Measurements from ENCODE around the gene TMEM163. TPM values are rescaled to one million over a fixed set of nuclear protein-coding genes. Genes with fewer than 3 reads are reported as not detected.
"Not testable (repeated sequence)": the region's sequence is repeated elsewhere in the genome, so short reads cannot be mapped to it uniquely, and the experiment has no call there.

The TMEM163 gene
- total and polyA plus RNA-seq, 2 of the 13 experiments (the other 11 are each of a cell fraction or from before 2014, with no cell fraction given): 0.05 TPM; not detected in 1

DNA sequence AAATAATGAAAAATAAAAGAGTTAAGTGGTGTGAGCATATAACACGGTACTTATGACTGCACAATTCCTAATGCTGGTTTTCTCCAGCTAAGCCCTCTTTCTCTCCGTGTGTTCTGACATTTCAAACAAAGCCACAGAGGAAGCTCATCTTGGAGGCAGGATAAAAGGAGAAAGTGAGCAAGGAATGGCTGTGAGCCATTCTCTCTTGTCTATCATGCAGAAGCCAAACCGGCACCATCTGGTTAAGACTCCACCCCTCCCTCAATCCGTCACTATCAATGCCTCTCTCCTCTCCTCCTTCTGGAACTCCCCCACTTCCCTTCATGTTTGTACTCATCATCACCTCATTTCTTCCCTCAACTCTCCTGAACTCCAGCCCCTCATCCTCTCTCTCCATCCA lies 210.4 kb downstream of the TMEM163 start (continued):
- TF ChIP-seq, protein P1, sequence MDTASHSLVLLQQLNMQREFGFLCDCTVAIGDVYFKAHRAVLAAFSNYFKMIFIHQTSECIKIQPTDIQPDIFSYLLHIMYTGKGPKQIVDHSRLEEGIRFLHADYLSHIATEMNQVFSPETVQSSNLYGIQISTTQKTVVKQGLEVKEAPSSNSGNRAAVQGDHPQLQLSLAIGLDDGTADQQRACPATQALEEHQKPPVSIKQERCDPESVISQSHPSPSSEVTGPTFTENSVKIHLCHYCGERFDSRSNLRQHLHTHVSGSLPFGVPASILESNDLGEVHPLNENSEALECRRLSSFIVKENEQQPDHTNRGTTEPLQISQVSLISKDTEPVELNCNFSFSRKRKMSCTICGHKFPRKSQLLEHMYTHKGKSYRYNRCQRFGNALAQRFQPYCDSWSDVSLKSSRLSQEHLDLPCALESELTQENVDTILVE (CRISPR knock-in tag; IDR thresholded peaks at IDR 0.05): no peak
- TF ChIP-seq, protein P2, sequence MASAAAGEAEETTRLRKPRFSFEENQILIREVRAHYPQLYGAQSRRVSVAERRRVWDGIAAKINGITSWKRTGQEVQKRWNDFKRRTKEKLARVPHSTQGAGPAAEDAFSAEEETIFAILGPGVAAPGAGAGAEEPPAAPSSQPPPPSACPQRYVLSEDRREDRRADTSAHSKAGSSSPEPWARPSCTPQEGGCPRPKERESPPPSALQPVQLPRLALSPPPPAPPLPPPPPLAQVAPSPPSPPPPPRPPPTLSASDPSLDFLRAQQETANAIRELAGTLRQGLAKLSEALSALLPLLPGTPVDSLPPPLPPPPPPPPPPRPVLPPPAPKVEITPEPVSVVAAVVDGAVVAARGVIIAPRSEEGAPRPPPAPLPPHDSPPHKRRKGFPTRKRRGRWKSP (CRISPR knock-in tag; IDR thresholded peaks at IDR 0.05): no peak
- no peak for TF ChIP-seq KAT2B (IDR thresholded peaks at IDR 0.05; ENCODE audit: borderline replicate concordance, low read depth, low read length)
- TF ChIP-seq, protein P3, sequence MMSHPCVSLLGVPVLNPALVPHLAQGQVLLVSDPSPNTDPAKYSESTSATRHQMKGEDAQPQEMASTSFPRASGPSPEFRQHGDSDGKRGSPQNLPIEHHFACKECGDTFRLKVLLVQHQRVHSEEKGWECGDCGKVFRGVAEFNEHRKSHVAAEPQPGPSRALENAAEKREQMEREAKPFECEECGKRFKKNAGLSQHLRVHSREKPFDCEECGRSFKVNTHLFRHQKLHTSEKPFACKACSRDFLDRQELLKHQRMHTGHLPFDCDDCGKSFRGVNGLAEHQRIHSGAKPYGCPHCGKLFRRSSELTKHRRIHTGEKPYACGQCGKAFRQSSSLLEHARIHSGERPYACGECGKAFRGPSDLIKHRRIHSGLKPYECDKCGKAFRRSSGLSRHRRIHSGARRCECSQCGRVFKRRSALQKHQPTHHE (CRISPR knock-in tag; IDR thresholded peaks at IDR 0.05; ENCODE audit: borderline replicate concordance): no peak
- no peak for TF ChIP-seq ZNF776 (CRISPR knock-in tag; IDR thresholded peaks at IDR 0.05)
- no peak for TF ChIP-seq NFATC3 (CRISPR knock-in tag; IDR thresholded peaks at IDR 0.05)

DNA sequence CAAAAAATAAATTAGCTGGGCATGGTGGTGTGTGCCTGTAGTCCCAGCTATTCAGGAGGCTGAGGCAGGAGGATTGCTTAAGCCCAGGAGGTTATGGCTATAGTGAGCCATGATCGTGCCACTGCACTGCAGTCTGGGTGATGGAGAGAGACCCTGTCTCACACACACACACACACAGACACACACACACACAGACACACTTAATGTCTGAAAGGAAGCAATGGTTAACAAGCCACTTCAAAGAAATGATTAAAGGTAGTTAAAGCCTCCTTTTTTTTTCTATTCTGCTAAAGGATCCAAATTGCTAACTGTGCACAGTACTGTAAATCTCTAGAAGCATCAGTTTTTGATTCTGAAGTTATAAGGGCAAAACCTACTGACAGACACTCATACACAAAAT lies 211.1 kb downstream of the TMEM163 start:
- Histone ChIP-seq H3K36me3 (replicated peaks in 1 of 2; ENCODE audit: control insufficient read depth in 1 of 2, insufficient read depth in 2 of 2, low read length in 2 of 2) (no peaks in the 10 kb centered on the region), H3K27ac (ENCODE audit: extremely low read length, insufficient read depth, low read length) (no peak overlapping the region), H3K27me3 (ENCODE audit: control insufficient read depth in 1 of 2, insufficient read depth in 2 of 2, low read length in 2 of 2) (peaks cover 2 to 63% of the 10 kb centered on the region in 2 experiments; a peak in 4 of 5 replicates), H3K4me1 (ENCODE audit: insufficient read depth, low read length) (no peaks in the 10 kb centered on the region), H3K4me3 (replicated peaks in 1 of 3; ENCODE audit: insufficient read depth in 1 of 3, low read depth in 2 of 3, low read length in 3 of 3) (no peak overlapping the region), H2AFZ (ENCODE audit: low read length) (no peak overlapping the region), H3K9ac (ENCODE audit: insufficient read depth, low read depth, low read length) (no peak overlapping the region), H4K20me1 (ENCODE audit: insufficient read depth, low read length) (no peaks in the 10 kb centered on the region), H3K4me2 (ENCODE audit: low read depth, low read length) (no peak overlapping the region), H3K9me3 (ENCODE audit: low read length) (no peaks in the 10 kb centered on the region), H3K79me2 (ENCODE audit: insufficient read depth, low read length) (no peaks in the 10 kb centered on the region)
- TF ChIP-seq NPAS2 (CRISPR knock-in tag; IDR thresholded peaks at IDR 0.05; ENCODE audit: borderline replicate concordance): no peak
- no peak for ATAC-seq
- no peak for DNase-seq (ENCODE audit: low spot score)
- ChIA-PET CTCF (ENCODE audit: low intra/inter-chr PET ratio, low total read pairs) (no interaction called here), POLR2A (no interaction called here)
- BruUV-seq (replicated peaks): no TSS peak
- intact Hi-C loops (cut with micrococcal nuclease; ENCODE audit: unreplicated experiment) (no loop called here), in situ Hi-C loops (cut with HindIII; ENCODE audit: extremely low pct_ligation_motif_present, low pct_unique_long_range_greater_than_20kb) (no loop called here)
- 63% methylated on average over 1 of the region's 1 CpG for WGBS (ENCODE audit: low lambda C conversion rate)
- FAIRE-seq: no peak

DNA sequence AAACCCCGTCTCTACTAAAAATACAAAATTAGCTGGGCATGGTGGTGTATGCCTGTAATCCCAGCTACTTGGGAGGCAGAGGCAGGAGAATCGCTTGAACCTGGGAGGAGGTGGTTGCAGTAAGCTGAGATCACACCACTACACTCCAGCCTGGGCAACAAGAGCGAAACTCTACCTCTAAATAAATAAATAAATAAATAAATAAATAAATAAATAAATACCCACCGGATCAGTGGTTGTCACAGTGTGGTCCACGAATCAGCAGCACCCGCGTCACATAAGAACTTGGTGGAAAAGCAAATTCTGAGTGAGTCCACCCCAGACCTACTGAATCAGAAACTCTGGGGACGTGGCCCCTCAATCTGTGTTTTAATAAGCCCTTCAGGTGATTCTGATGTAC lies 211.6 kb downstream of the TMEM163 start:
- DNase-seq (ENCODE audit: low spot score); H3K36me3 ChIP-seq (replicated peaks in 1 of 2; ENCODE audit: control insufficient read depth in 1 of 2, insufficient read depth in 2 of 2, low read length in 2 of 2); H3K9ac ChIP-seq (ENCODE audit: insufficient read depth, low read depth, low read length); BruUV-seq (replicated peaks); in situ Hi-C loops (cut with HindIII; ENCODE audit: extremely low pct_ligation_motif_present, low pct_unique_long_range_greater_than_20kb); H4K20me1 ChIP-seq (ENCODE audit: insufficient read depth, low read length); ATAC-seq; H3K4me3 ChIP-seq (replicated peaks in 1 of 3; ENCODE audit: insufficient read depth in 1 of 3, low read depth in 2 of 3, low read length in 3 of 3); H2AFZ ChIP-seq (ENCODE audit: low read length); H3K9me3 ChIP-seq (ENCODE audit: low read length); H3K79me2 ChIP-seq (ENCODE audit: insufficient read depth, low read length); POLR2A ChIA-PET; CTCF ChIA-PET (ENCODE audit: low intra/inter-chr PET ratio, low total read pairs); FAIRE-seq; H3K4me2 ChIP-seq (ENCODE audit: low read depth, low read length); intact Hi-C loops (cut with micrococcal nuclease; ENCODE audit: unreplicated experiment); H3K4me1 ChIP-seq (ENCODE audit: insufficient read depth, low read length); H3K27ac ChIP-seq (ENCODE audit: extremely low read length, insufficient read depth, low read length): not testable (repeated sequence)
- WGBS (ENCODE audit: low lambda C conversion rate): 34% methylated on average over 8 of the region's 8 CpGs
- peaks cover 2 to 64% of the 10 kb centered on the region in 2 experiments; a peak in 4 of 5 replicates for H3K27me3 ChIP-seq (ENCODE audit: control insufficient read depth in 1 of 2, insufficient read depth in 2 of 2, low read length in 2 of 2)

Data from HepG2 (cell line).